ENCODE measurements around the gene COMT. TPM values are rescaled to one million over a fixed set of nuclear protein-coding genes. Genes with fewer than 3 reads are reported as not detected.

Gene COMT
- total and polyA plus RNA-seq, 9 of the 15 experiments (the other 6 are each of a cell fraction or from before 2014, with no cell fraction given) = 12.5 to 351 (median 155) TPM

GRCh38 chr22:19958083-19959042, 16.8 kb downstream of the COMT start:
- Histone ChIP-seq H2AFZ (ENCODE audit: low read depth, low read length) (peak overlapping the region; percentile 52; the same call in 1 of the 2 replicates), H3K4me2 (ENCODE audit: insufficient read depth, low read length) (peak overlapping the region; percentile 72), H3K9me1 (ENCODE audit: control insufficient read depth, insufficient read depth, low read length) (peaks cover 13% of the 10 kb centered on the region), H3K4me1 (replicated peaks in 1 of 2; ENCODE audit: control insufficient read depth in 2 of 2, insufficient read depth in 2 of 2, low read length in 2 of 2) (peaks cover 23 to 73% of the 10 kb centered on the region in 2 experiments), H3K9me3 (replicated peaks; ENCODE audit: control insufficient read depth, insufficient read depth, low read depth, low read length) (no peaks in the 10 kb centered on the region), H4K20me1 (replicated peaks; ENCODE audit: control insufficient read depth, insufficient read depth, low read length) (peaks cover 43% of the 10 kb centered on the region), H3K27me3 (ENCODE audit: control insufficient read depth in 2 of 2, insufficient read depth in 2 of 2, low read length in 2 of 2) (no peaks in the 10 kb centered on the region), H3K36me3 (ENCODE audit: control insufficient read depth, insufficient read depth, low read length) (peaks cover 28% of the 10 kb centered on the region; the same call in 2 of the 3 replicates), H3K4me3 (peak overlapping the region; percentile 19), H3K27ac (ENCODE audit: extremely low read depth, low read depth, low read length) (peak overlapping the region; percentile 43; the same call in 2 of the 3 replicates), H3K79me2 (ENCODE audit: control insufficient read depth, insufficient read depth, low read length) (peaks cover 14% of the 10 kb centered on the region; the same call in 1 of the 3 replicates), H3K9ac (ENCODE audit: insufficient read depth in 1 of 2, low read depth in 2 of 2, low read length in 2 of 2) (peak overlapping the region; percentile 26 to 86; a peak in 3 of 4 replicates)
- ATAC-seq (no peak), DNase-seq (ENCODE audit: extremely low read depth in 1 of 4, low spot score in 3 of 4) (no peak), FAIRE-seq (no peak)
- POLR2A ChIA-PET = interaction anchor here (0.5 to 1.8 kb wide), 14 partner anchors 8 to 420 kb away, joined by 3 to 10 read pairs (median 3); partner anchors contain the start of gene GP1BB
- CTCF ChIA-PET (ENCODE audit: low intra/inter-chr PET ratio) = no interaction called here
- intact Hi-C loops (cut with micrococcal nuclease) = no loop called here
- WGBS (ENCODE audit: insufficient coverage, low coverage, missing lambda C conversion rate) = 79% methylated on average over 19 of the region's 19 CpGs
- BruUV-seq (replicated peaks) = no TSS peak
- in situ Hi-C loops (cut with MboI) = no loop called here
- TF ChIP-seq, protein P1, sequence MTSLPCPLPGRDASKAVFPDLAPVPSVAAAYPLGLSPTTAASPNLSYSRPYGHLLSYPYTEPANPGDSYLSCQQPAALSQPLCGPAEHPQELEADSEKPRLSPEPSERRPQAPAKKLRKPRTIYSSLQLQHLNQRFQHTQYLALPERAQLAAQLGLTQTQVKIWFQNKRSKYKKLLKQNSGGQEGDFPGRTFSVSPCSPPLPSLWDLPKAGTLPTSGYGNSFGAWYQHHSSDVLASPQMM (CRISPR knock-in tag; IDR thresholded peaks at IDR 0.05) = no peak
- TF ChIP-seq ZNF780A (CRISPR knock-in tag; IDR thresholded peaks at IDR 0.05) (no peak), HDAC6 (IDR thresholded peaks at IDR 0.05; ENCODE audit: low read depth, low read length) (no peak), HNRNPUL1 (IDR thresholded peaks at IDR 0.05; ENCODE audit: low read length) (0 out of 2 replicates have a peak, but pooled peaks have one; percentile 55), MYC (IDR thresholded peaks at IDR 0.05; ENCODE audit: low read depth, low read length) (no peak), MYC (CRISPR knock-in tag; IDR thresholded peaks at IDR 0.05; ENCODE audit: borderline replicate concordance, low read depth) (no peak), HOXB6 (CRISPR knock-in tag; IDR thresholded peaks at IDR 0.05; ENCODE audit: borderline replicate concordance) (no peak), TAF7 (tag; IDR thresholded peaks at IDR 0.05) (no peak), TRIM24 (IDR thresholded peaks at IDR 0.05) (no peak), ZSCAN29 (IDR thresholded peaks at IDR 0.05) (0 out of 2 replicates have a peak, but pooled peaks have one; percentile 36), ZNF830 (CRISPR knock-in tag; IDR thresholded peaks at IDR 0.05) (no peak), ZNF280A (IDR thresholded peaks at IDR 0.05; ENCODE audit: low read depth, partially characterized antibody) (no peak), FOXA1 (IDR thresholded peaks at IDR 0.05; ENCODE audit: borderline replicate concordance) (no peak), ZNF274 (IDR thresholded peaks at IDR 0.05; ENCODE audit: borderline replicate concordance, low read depth, low read length) (no peak), SNAPC5 (CRISPR knock-in tag; IDR thresholded peaks at IDR 0.05) (no peak), ZNF143 (CRISPR knock-in tag; IDR thresholded peaks at IDR 0.05) (no peak), ZNF395 (CRISPR knock-in tag; IDR thresholded peaks at IDR 0.05) (peak; percentile 35; the same call in 1 of the 2 replicates), STAG1 (CRISPR knock-in tag; IDR thresholded peaks at IDR 0.05; ENCODE audit: borderline replicate concordance) (no peak), ZNF384 (IDR thresholded peaks at IDR 0.05; ENCODE audit: low read depth, low read length) (peak; percentile 56; the same call in 1 of the 2 replicates)
